Lower leg skin (tissue), 3 donors: Measurements from ENCODE around the gene MTAP.

Experiments used
- CTCF ChIP-seq, 3 donors: fragments of 450-650 bp; IDR thresholded peaks; one replicate each; pipeline ENCODE4 v1.5.1; 2016; ENCODE audit warnings: antibody characterized with exemption in 3 of 3, mild to moderate bottlenecking in 3 of 3, moderate library complexity in 2 of 3
- POLR2A ChIP-seq, 2 donors: fragments of 450-650 bp; IDR thresholded peaks; one replicate each; pipeline ENCODE4 v1.6.1; 2016 to 2017; ENCODE audit warnings: antibody characterized with exemption in 2 of 2, mild to moderate bottlenecking in 1 of 2, moderate library complexity in 1 of 2

DNA sequence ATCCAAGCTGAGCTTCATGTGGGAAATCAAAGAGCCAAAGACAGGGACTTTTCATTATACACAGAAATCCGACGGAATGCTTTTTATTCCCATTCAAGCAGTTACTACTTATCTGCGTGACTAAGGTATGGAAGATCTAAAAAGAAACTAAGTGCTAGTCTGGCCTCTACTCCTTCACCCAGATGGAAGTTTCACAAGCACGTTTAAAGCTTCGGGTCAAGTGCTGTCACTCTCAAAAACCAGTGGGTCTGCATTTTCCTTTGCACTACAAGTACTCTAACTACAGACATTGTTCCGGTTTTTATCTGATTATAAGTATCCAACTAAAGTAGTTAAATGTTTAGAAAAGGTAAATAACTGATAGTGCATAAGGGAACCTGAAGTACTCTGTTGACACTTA is 13.7 kb upstream of the MTAP start:
- TF ChIP-seq CTCF (IDR thresholded peaks at IDR 0.05): no peak
- no peak for TF ChIP-seq POLR2A (IDR thresholded peaks at IDR 0.05)
